ENCODE measurements around the gene SMG1. TPM values are rescaled to one million over a fixed set of nuclear protein-coding genes. Genes with fewer than 3 reads are reported as not detected.

SMG1 gene
- total RNA-seq, 1 experiment from 2014 or later: 96.4 TPM

GRCh38 chr16:18800775-18801144 lies 125.4 kb downstream of the SMG1 start:
- no peak overlapping the region for H4K5ac ChIP-seq (ENCODE audit: insufficient read length, low read depth, low read length)
- peak overlapping the region; percentile 73 for H3K9ac ChIP-seq (ENCODE audit: extremely low read depth, insufficient read length, low read length)
- no peaks in the 10 kb centered on the region for H3K4me1 ChIP-seq (ENCODE audit: insufficient read depth, low read length)
- H3K4ac ChIP-seq (ENCODE audit: low read depth, low read length): no peak overlapping the region
- peaks cover 10% of the 10 kb centered on the region for H3K23me2 ChIP-seq (ENCODE audit: insufficient read length, low read depth, low read length, poor library complexity, severe bottlenecking)
- peaks cover 44 to 45% of the 10 kb centered on the region in 2 experiments for H3K4me1 Mint-ChIP-seq
- peak overlapping the region; percentile 61 for H3K18ac ChIP-seq (ENCODE audit: insufficient read length, low read depth, low read length)
- H3K9me3 Mint-ChIP-seq: no peaks in the 10 kb centered on the region; a peak in 1 of 5 replicates
- H2AFZ ChIP-seq (ENCODE audit: low read length): no peak overlapping the region
- no peaks in the 10 kb centered on the region for H3K27me3 Mint-ChIP-seq (ENCODE audit: low read depth)
- H3K4me2 ChIP-seq (ENCODE audit: insufficient read depth, insufficient read length, low read length): peak overlapping the region; percentile 93
- H4K8ac ChIP-seq (replicated peaks; ENCODE audit: insufficient read length, low read depth, low read length): no peak overlapping the region
- H3K9me3 ChIP-seq (ENCODE audit: control insufficient read depth, low read depth, low read length): no peaks in the 10 kb centered on the region
- H3K14ac ChIP-seq (ENCODE audit: insufficient read depth, low read length): peak overlapping the region; percentile 71; the same call in 1 of the 2 replicates
- no peak overlapping the region for H2BK120ac ChIP-seq (ENCODE audit: low read depth, low read length, poor library complexity, severe bottlenecking)
- H3K36me3 Mint-ChIP-seq (ENCODE audit: insufficient read depth in 1 of 3, low read depth in 3 of 3): peaks cover 15 to 40% (median 33%) of the 10 kb centered on the region in 3 experiments
- no peaks in the 10 kb centered on the region for H3K27me3 ChIP-seq (ENCODE audit: insufficient read depth, low read length)
- no peak overlapping the region for H3K23ac ChIP-seq (ENCODE audit: insufficient read length, low read depth, low read length)
- H4K20me1 ChIP-seq (ENCODE audit: control insufficient read depth, insufficient read depth, insufficient read length): no peaks in the 10 kb centered on the region
- no peak overlapping the region for H2AK5ac ChIP-seq (ENCODE audit: insufficient read length, low read length)
- H3K27ac ChIP-seq (ENCODE audit: insufficient read length, low read depth, low read length): no peak overlapping the region
- H3K4me3 Mint-ChIP-seq: peak overlapping the region; percentile 91 to 95
- peak overlapping the region; percentile 85 to 99 (median 96); a peak in 6 of 7 replicates for H3K27ac Mint-ChIP-seq
- H4K91ac ChIP-seq (ENCODE audit: insufficient read length, low read depth, low read length): no peak overlapping the region
- H3K79me1 ChIP-seq (ENCODE audit: insufficient read depth, low read depth, low read length, poor library complexity, severe bottlenecking): no peaks in the 10 kb centered on the region
- no peak overlapping the region for H2BK12ac ChIP-seq (ENCODE audit: insufficient read length, low read depth, low read length)
- H2BK15ac ChIP-seq (ENCODE audit: low read depth, low read length): no peak overlapping the region
- peaks cover 22% of the 10 kb centered on the region for H3K79me2 ChIP-seq (ENCODE audit: insufficient read depth, low read length)
- no peak for TF ChIP-seq CTCF (conservative IDR thresholded peaks at IDR 0.05)
- no peak overlapping the region for H2BK20ac ChIP-seq (ENCODE audit: low read depth, low read length, poor library complexity, severe bottlenecking)
- no CpG with 5 or more reads among the region's 15 CpGs for WGBS (ENCODE audit: extremely low coverage, insufficient read length, low lambda C conversion rate)
- H3T11ph ChIP-seq (ENCODE audit: low read length): no peak overlapping the region
- no peak overlapping the region for H3K56ac ChIP-seq (ENCODE audit: insufficient read length, low read depth, low read length)
- DNase-seq: no peak
- no peak overlapping the region for H2BK5ac ChIP-seq (ENCODE audit: insufficient read length, low read length)
